SU-DHL-6 (cell line): ENCODE results near the gene SCN8A.

Source experiments
- CTCF ChIP-seq: fragments of 200-600 bp; sonication (generic); IDR thresholded peaks from one replicate; pipeline ENCODE4 v1.5.1; 2017; ENCODE audit warnings: antibody characterized with exemption, mild to moderate bottlenecking, low read length, moderate library complexity; ENCODE audit not compliant: insufficient read depth, poor library complexity, severe bottlenecking
- EZH2phosphoT487 ChIP-seq: fragments of 200-600 bp; sonication (generic), shearing (Covaris generic); conservative IDR thresholded peaks from 2 replicates; pipeline ENCODE4 v1.6.1; 2018; ENCODE audit warnings: mild to moderate bottlenecking, antibody characterized with exemption, low read length, moderate library complexity, mixed read lengths

- TF ChIP-seq CTCF (no peak), EZH2phosphoT487 (no peak)
These were observed 11.6 kb upstream of the SCN8A start for GRCh38 chr12:51579321-51579850.
